Uterus (tissue), 2 donors: Measurements from ENCODE around the gene PTGER4.

ENCODE experiments used
- CTCF ChIP-seq, 4 experiments: fragments of 200-600 bp in 2 of 4; fragments of 450-650 bp in 2 of 4; sonication (generic) in 2 of 4; IDR thresholded peaks; one replicate each; pipeline ENCODE4 v1.5.1; 2016 to 2019; ENCODE audit warnings: antibody characterized with exemption in 4 of 4, mild to moderate bottlenecking in 2 of 4, moderate library complexity in 1 of 4
- POLR2A ChIP-seq, 2 donors: fragments of 450-650 bp; IDR thresholded peaks; one replicate each; pipeline ENCODE4 v1.6.1; 2016; ENCODE audit warnings: antibody characterized with exemption in 2 of 2, mild to moderate bottlenecking in 1 of 2, moderate library complexity in 1 of 2

DNA sequence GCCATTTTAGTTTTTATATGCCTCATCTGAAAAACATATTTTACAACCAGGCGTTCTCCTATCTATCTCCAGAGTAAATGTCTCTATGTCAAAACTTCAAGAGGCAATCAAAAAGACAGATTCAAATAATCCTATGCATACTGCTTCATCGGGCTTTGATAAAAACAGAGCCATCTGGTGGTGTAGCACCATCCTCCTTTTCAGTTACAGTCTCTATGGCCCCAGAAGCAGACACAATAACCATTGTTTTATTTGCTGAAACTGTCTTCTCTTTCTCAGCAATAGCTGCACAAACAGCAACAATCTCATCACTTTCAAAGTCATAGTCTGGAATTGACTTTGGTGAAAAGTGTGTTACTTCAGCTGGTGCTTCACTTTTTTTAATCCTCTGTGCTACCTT is 36.3 kb downstream of the PTGER4 start:
- TF ChIP-seq POLR2A (IDR thresholded peaks at IDR 0.05) (no peak), CTCF (IDR thresholded peaks at IDR 0.05) (no peak)
